ENCODE measurements around the gene BMI1.

Gene BMI1

GRCh38 chr10:22317771-22318565 lies 2.9 kb upstream of the BMI1 start:
- in situ Hi-C loops (cut with MboI; ENCODE audit: low sequenced_read_pairs), result loop anchor here (25.0 kb wide), 1 partner anchor 306 kb away; the partner anchor contains the start of gene DNAJC1

GRCh38 chr10:22318772-22319171 lies 2.1 kb upstream of the BMI1 start:
- in situ Hi-C loops (cut with MboI; ENCODE audit: low sequenced_read_pairs), result loop anchor here (25.0 kb wide), 1 partner anchor 306 kb away; the partner anchor contains the start of gene DNAJC1

- in situ Hi-C loops (cut with MboI; ENCODE audit: low sequenced_read_pairs), result loop anchor here (25.0 kb wide), 1 partner anchor 307 kb away; the partner anchor contains the start of gene DNAJC1
Observed at GRCh38 chr10:22319547-22319979, 1.3 kb upstream of the BMI1 start.

- in situ Hi-C loops (cut with MboI; ENCODE audit: low sequenced_read_pairs), result loop anchor here (25.0 kb wide), 1 partner anchor 308 kb away; the partner anchor contains the start of gene DNAJC1
Observed at GRCh38 chr10:22319980-22320558, 830 bp upstream of the BMI1 start.

GRCh38 chr10:22321156-22321923 lies 441 bp downstream of the BMI1 start:
- in situ Hi-C loops (cut with MboI; ENCODE audit: low sequenced_read_pairs), result loop anchor here (25.0 kb wide), 1 partner anchor 309 kb away; the partner anchor contains the start of gene DNAJC1

- in situ Hi-C loops (cut with MboI; ENCODE audit: low sequenced_read_pairs), result loop anchor here (25.0 kb wide), 1 partner anchor 310 kb away; the partner anchor contains the start of gene DNAJC1
Observed at GRCh38 chr10:22321924-22322640, 1.2 kb downstream of the BMI1 start.

GRCh38 chr10:22322641-22323160 lies 1.8 kb downstream of the BMI1 start:
- in situ Hi-C loops (cut with MboI; ENCODE audit: low sequenced_read_pairs), result loop anchor here (25.0 kb wide), 1 partner anchor 310 kb away; the partner anchor contains the start of gene DNAJC1

- in situ Hi-C loops (cut with MboI; ENCODE audit: low sequenced_read_pairs), result loop anchor here (25.0 kb wide), 1 partner anchor 311 kb away; the partner anchor contains the start of gene DNAJC1
Observed at GRCh38 chr10:22323538-22324305, 2.8 kb downstream of the BMI1 start.

GRCh38 chr10:22324413-22324812 lies 3.5 kb downstream of the BMI1 start:
- in situ Hi-C loops (cut with MboI; ENCODE audit: low sequenced_read_pairs), result loop anchor here (25.0 kb wide), 1 partner anchor 312 kb away; the partner anchor contains the start of gene DNAJC1

GRCh38 chr10:22324893-22325271 lies 4.0 kb downstream of the BMI1 start:
- in situ Hi-C loops (cut with MboI; ENCODE audit: low sequenced_read_pairs), result loop anchor here (25.0 kb wide), 1 partner anchor 313 kb away; the partner anchor contains the start of gene DNAJC1

- in situ Hi-C loops (cut with MboI; ENCODE audit: low sequenced_read_pairs), result no loop called here
Observed at GRCh38 chr10:22325272-22326144, 4.6 kb downstream of the BMI1 start.

- in situ Hi-C loops (cut with MboI; ENCODE audit: low sequenced_read_pairs), result no loop called here
Observed at GRCh38 chr10:22326145-22326702, 5.3 kb downstream of the BMI1 start.

- in situ Hi-C loops (cut with MboI; ENCODE audit: low sequenced_read_pairs), result no loop called here
Observed at GRCh38 chr10:22329150-22329549, 8.3 kb downstream of the BMI1 start.

- in situ Hi-C loops (cut with MboI; ENCODE audit: low sequenced_read_pairs), result no loop called here
Observed at GRCh38 chr10:22332116-22332692, 11.3 kb downstream of the BMI1 start.

GRCh38 chr10:22333167-22333974 lies 12.5 kb downstream of the BMI1 start:
- in situ Hi-C loops (cut with MboI; ENCODE audit: low sequenced_read_pairs), result no loop called here

GRCh38 chr10:22333975-22334282 lies 13.0 kb downstream of the BMI1 start:
- in situ Hi-C loops (cut with MboI; ENCODE audit: low sequenced_read_pairs), result no loop called here

Measured in HL-60/S4 treated with retinoic acid at 250 ng/mL for 4 days and 3 days (cell line).